H9 (cell line): ENCODE measurements around the gene USP9X. TPM values are rescaled to one million over a fixed set of nuclear protein-coding genes. Genes with fewer than 3 reads are reported as not detected.

Experiments
- DNase-seq: peaks from one replicate; pipeline ENCODE4 v3.0.0-alpha.2; 2017
- H2AFZ ChIP-seq: one replicate; pipeline ENCODE4 v1.6.1; 2013; ENCODE audit warnings: mild to moderate bottlenecking, low read length, control low read depth, moderate library complexity
- H2AK5ac ChIP-seq: 2 replicates; pipeline ENCODE4 v1.6.1; 2013; ENCODE audit warnings: low read length, control low read depth, mixed read lengths; ENCODE audit not compliant: insufficient read length
- H2BK120ac ChIP-seq: one replicate; pipeline ENCODE4 v1.6.1; 2013; ENCODE audit warnings: low read depth, mild to moderate bottlenecking, low read length, control low read depth, inconsistent platforms; ENCODE audit not compliant: poor library complexity, severe bottlenecking
- H2BK12ac ChIP-seq: 2 replicates; pipeline ENCODE4 v1.6.1; 2013; ENCODE audit warnings: low read length, control low read depth, mixed read lengths, low read depth; ENCODE audit not compliant: insufficient read length
- H2BK15ac ChIP-seq: 2 replicates; pipeline ENCODE4 v1.6.1; 2013; ENCODE audit warnings: low read depth, low read length, control low read depth
- H2BK20ac ChIP-seq: one replicate; pipeline ENCODE4 v1.6.1; 2013; ENCODE audit warnings: low read depth, mild to moderate bottlenecking, low read length, control low read depth, inconsistent platforms; ENCODE audit not compliant: poor library complexity, severe bottlenecking
- H2BK5ac ChIP-seq: 2 replicates; pipeline ENCODE4 v1.6.1; 2013; ENCODE audit warnings: low read length, control low read depth, mixed read lengths; ENCODE audit not compliant: insufficient read length
- H3K14ac ChIP-seq: 2 replicates; pipeline ENCODE4 v1.6.1; 2013; ENCODE audit warnings: low read length, control low read depth; ENCODE audit not compliant: insufficient read depth
- H3K18ac ChIP-seq: 2 replicates; pipeline ENCODE4 v1.6.1; 2013; ENCODE audit warnings: low read depth, mild to moderate bottlenecking, mixed read lengths, low read length, control low read depth; ENCODE audit not compliant: insufficient read length
- H3K23ac ChIP-seq: 2 replicates; pipeline ENCODE4 v1.6.1; 2013; ENCODE audit warnings: low read length, control low read depth, mixed read lengths, low read depth; ENCODE audit not compliant: insufficient read length
- H3K23me2 ChIP-seq: 2 replicates; pipeline ENCODE4 v1.6.1; 2013; ENCODE audit warnings: low read depth, mild to moderate bottlenecking, mixed read lengths, low read length, control low read depth; ENCODE audit not compliant: insufficient read length, poor library complexity, severe bottlenecking
- H3K27ac ChIP-seq: 2 replicates; pipeline ENCODE4 v1.5.1; 2013; ENCODE audit warnings: low read length, control low read depth, mixed read lengths, low read depth; ENCODE audit not compliant: insufficient read length
- H3K27me3 ChIP-seq: 2 replicates; pipeline ENCODE4 v1.6.1; 2013; ENCODE audit warnings: low read length, control low read depth, inconsistent platforms; ENCODE audit not compliant: insufficient read depth
- H3K4ac ChIP-seq: 2 replicates; pipeline ENCODE4 v1.6.1; 2013; ENCODE audit warnings: low read depth, mild to moderate bottlenecking, control low read depth, inconsistent platforms, low read length, moderate library complexity
- H3K4me1 ChIP-seq: 2 replicates; pipeline ENCODE4 v1.6.1; 2013; ENCODE audit warnings: low read length, control low read depth, inconsistent platforms; ENCODE audit not compliant: insufficient read depth
- H3K4me2 ChIP-seq: 2 replicates; pipeline ENCODE4 v1.6.1; 2013; ENCODE audit warnings: low read length, control low read depth, mixed read lengths; ENCODE audit not compliant: insufficient read length, insufficient read depth
- H3K56ac ChIP-seq: 2 replicates; pipeline ENCODE4 v1.6.1; 2013; ENCODE audit warnings: low read depth, mild to moderate bottlenecking, mixed read lengths, low read length, control low read depth; ENCODE audit not compliant: insufficient read length
- H3K79me1 ChIP-seq: 2 replicates; pipeline ENCODE4 v1.6.1; 2013; ENCODE audit warnings: low read depth, mild to moderate bottlenecking, moderate library complexity, low read length, control low read depth, inconsistent platforms; ENCODE audit not compliant: insufficient read depth, poor library complexity, severe bottlenecking
- H3K79me2 ChIP-seq: 2 replicates; pipeline ENCODE4 v1.6.1; 2013; ENCODE audit warnings: low read length, control low read depth, inconsistent platforms; ENCODE audit not compliant: insufficient read depth
- H3K9ac ChIP-seq: 2 replicates; pipeline ENCODE4 v1.6.1; 2013; ENCODE audit warnings: low read length, control low read depth, mixed read lengths; ENCODE audit not compliant: insufficient read length; ENCODE audit errors: extremely low read depth
- H3K9me3 ChIP-seq: one replicate; pipeline ENCODE4 v1.6.1; 2013; ENCODE audit warnings: low read depth, low read length, inconsistent platforms; ENCODE audit not compliant: control insufficient read depth
- H3T11ph ChIP-seq: one replicate; pipeline ENCODE4 v1.6.1; 2013; ENCODE audit warnings: mild to moderate bottlenecking, low read length, control low read depth, inconsistent platforms
- H4K20me1 ChIP-seq: one replicate; pipeline ENCODE4 v1.6.1; 2013; ENCODE audit not compliant: control insufficient read depth, insufficient read length, insufficient read depth
- H4K5ac ChIP-seq: 2 replicates; pipeline ENCODE4 v1.6.1; 2013; ENCODE audit warnings: low read depth, mild to moderate bottlenecking, mixed read lengths, low read length, control low read depth; ENCODE audit not compliant: insufficient read length
- H4K8ac ChIP-seq: replicated peaks from 2 replicates; pipeline ENCODE4 v1.6.1; 2013; ENCODE audit warnings: low read length, control low read depth, mixed read lengths, low read depth; ENCODE audit not compliant: insufficient read length
- H4K91ac ChIP-seq: 2 replicates; pipeline ENCODE4 v1.6.1; 2013; ENCODE audit warnings: low read depth, mild to moderate bottlenecking, moderate library complexity, mixed read lengths, low read length, control low read depth; ENCODE audit not compliant: insufficient read length
- H3K27ac Mint-ChIP-seq, 3 experiments: 2 replicates in 2 of 3; 3 replicates in 1 of 3; pipeline ENCODE4 v1.8.0; 2020 to 2021; ENCODE audit warnings: mixed read lengths in 3 of 3, mild to moderate bottlenecking in 1 of 3, moderate library complexity in 1 of 3
- H3K27me3 Mint-ChIP-seq: 2 replicates; pipeline ENCODE4 v1.8.0; 2021; ENCODE audit warnings: low read depth, mild to moderate bottlenecking, moderate library complexity, mixed read lengths
- H3K36me3 Mint-ChIP-seq, 3 experiments: 2 replicates in 2 of 3; 3 replicates in 1 of 3; pipeline ENCODE4 v1.8.0; 2020 to 2021; ENCODE audit warnings: low read depth in 3 of 3, mixed read lengths in 3 of 3; ENCODE audit not compliant: insufficient read depth in 1 of 3
- H3K4me1 Mint-ChIP-seq, 2 experiments: 2 replicates each; pipeline ENCODE4 v1.8.0; 2020; ENCODE audit warnings: mixed read lengths in 2 of 2
- H3K4me3 Mint-ChIP-seq, 2 experiments: 2 replicates in 1 of 2; 3 replicates in 1 of 2; pipeline ENCODE4 v1.8.0; 2020 to 2021; ENCODE audit warnings: mild to moderate bottlenecking in 2 of 2, mixed read lengths in 2 of 2, moderate library complexity in 1 of 2
- H3K9me3 Mint-ChIP-seq, 2 experiments: 2 replicates in 1 of 2; 3 replicates in 1 of 2; pipeline ENCODE4 v1.8.0; 2020; ENCODE audit warnings: mild to moderate bottlenecking in 2 of 2, mixed read lengths in 2 of 2, moderate library complexity in 1 of 2
- WGBS: extraction: QIAGEN DNeasy Blood & Tissue Kit; methylation state at CpG from one replicate; pipeline ENCODE4 v1.1.7; 2013; ENCODE audit warnings: missing lambda C conversion rate, low lambda C conversion rate, mixed read lengths; ENCODE audit not compliant: insufficient read length; ENCODE audit errors: extremely low coverage; 5-methylcytosine and 5-hydroxymethylcytosine counted together
- total RNA-seq: library from RNA; stranded (reverse); gene quantifications from 2 replicates; pipeline ENCODE4 v1.2.1, GENCODE V29; 2021
- TF ChIP-seq, protein P1 (sequence below): fragments of 200-600 bp; sonication (generic); conservative IDR thresholded peaks from 3 replicates; pipeline ENCODE4 v1.8.0; 2021; ENCODE audit warnings: antibody characterized with exemption, mild to moderate bottlenecking

USP9X gene
- total RNA-seq, 1 experiment from 2014 or later = 284 TPM

DNA sequence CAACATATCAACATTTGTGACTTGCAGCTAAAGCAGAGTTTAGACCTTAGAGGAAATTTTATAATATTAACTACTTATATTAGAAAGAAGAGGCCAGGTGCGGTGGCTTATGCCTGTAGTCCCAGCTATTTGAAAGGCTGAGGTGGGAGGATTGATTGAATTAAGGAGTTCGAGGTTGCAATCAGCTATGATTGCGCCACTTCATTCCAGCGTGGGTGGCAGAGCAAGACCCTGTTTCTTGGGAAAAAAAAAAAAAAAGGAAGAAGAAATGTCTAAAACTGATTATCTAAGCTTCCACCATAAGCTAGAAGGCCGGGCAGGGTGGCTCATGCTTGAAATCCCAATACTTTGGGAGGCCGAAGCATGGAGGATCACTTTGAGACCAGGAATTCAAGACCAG is 42.0 kb upstream of the USP9X start:
- Histone ChIP-seq H3K4ac (no peak overlapping the region), H3K27me3 (no peaks in the 10 kb centered on the region), H2BK5ac (no peak overlapping the region), H3K4me2 (no peak overlapping the region), H2BK12ac (no peak overlapping the region), H4K91ac (no peak overlapping the region), H2BK20ac (no peak overlapping the region), H3K79me1 (no peaks in the 10 kb centered on the region), H2BK120ac (no peak overlapping the region), H2AFZ (no peak overlapping the region), H3K79me2 (no peaks in the 10 kb centered on the region), H4K5ac (no peak overlapping the region), H3K4me1 (peaks cover 10% of the 10 kb centered on the region; the same call in 1 of the 2 replicates), H3K9me3 (no peaks in the 10 kb centered on the region), H3K27ac (no peak overlapping the region), H2BK15ac (no peak overlapping the region), H3K23ac (no peak overlapping the region), H3K14ac (no peak overlapping the region), H3K23me2 (no peaks in the 10 kb centered on the region), H3K18ac (no peak overlapping the region), H3K56ac (no peak overlapping the region), H3T11ph (no peak overlapping the region), H3K9ac (no peak overlapping the region), H4K20me1 (no peaks in the 10 kb centered on the region), H2AK5ac (no peak overlapping the region), H4K8ac (no peak overlapping the region)
- Mint-ChIP-seq H3K27ac (no peak overlapping the region), H3K36me3 (peaks cover 2 to 3% (median 2%) of the 10 kb centered on the region in 3 experiments; a peak in 1 of 7 replicates), H3K4me3 (no peak overlapping the region), H3K4me1 (peaks cover 17 to 29% of the 10 kb centered on the region in 2 experiments), H3K9me3 (peaks cover 52 to 58% of the 10 kb centered on the region in 2 experiments), H3K27me3 (no peaks in the 10 kb centered on the region)
- no peak for DNase-seq
- TF ChIP-seq, protein P1, sequence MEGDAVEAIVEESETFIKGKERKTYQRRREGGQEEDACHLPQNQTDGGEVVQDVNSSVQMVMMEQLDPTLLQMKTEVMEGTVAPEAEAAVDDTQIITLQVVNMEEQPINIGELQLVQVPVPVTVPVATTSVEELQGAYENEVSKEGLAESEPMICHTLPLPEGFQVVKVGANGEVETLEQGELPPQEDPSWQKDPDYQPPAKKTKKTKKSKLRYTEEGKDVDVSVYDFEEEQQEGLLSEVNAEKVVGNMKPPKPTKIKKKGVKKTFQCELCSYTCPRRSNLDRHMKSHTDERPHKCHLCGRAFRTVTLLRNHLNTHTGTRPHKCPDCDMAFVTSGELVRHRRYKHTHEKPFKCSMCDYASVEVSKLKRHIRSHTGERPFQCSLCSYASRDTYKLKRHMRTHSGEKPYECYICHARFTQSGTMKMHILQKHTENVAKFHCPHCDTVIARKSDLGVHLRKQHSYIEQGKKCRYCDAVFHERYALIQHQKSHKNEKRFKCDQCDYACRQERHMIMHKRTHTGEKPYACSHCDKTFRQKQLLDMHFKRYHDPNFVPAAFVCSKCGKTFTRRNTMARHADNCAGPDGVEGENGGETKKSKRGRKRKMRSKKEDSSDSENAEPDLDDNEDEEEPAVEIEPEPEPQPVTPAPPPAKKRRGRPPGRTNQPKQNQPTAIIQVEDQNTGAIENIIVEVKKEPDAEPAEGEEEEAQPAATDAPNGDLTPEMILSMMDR = no peak
- no CpG with 5 or more reads among the region's 6 CpGs for WGBS
